ENCODE data around the gene FAM162A. TPM values are rescaled to one million over a fixed set of nuclear protein-coding genes. Genes with fewer than 3 reads are reported as not detected.

The FAM162A gene
- 26.0 TPM for polyA plus RNA-seq (2012; ENCODE audit: insufficient read length, low read depth)

- TF ChIP-seq REST (IDR thresholded peaks at IDR 0.05; ENCODE audit: insufficient read depth in 1 of 2, low read depth in 2 of 2, low read length in 2 of 2), result 0 out of 4 replicates have a peak, but pooled peaks have one; percentile 3 to 13
- TF ChIP-seq FOXP2 (optimal IDR thresholded peaks at IDR 0.05; ENCODE audit: borderline replicate concordance, extremely low read depth, extremely low read length, insufficient read depth), result peak; percentile 96
- TF ChIP-seq TAF1 (IDR thresholded peaks at IDR 0.05; ENCODE audit: borderline replicate concordance, insufficient read depth, low read length), result peak; percentile 69; the same call in 1 of the 2 replicates
- no peak for TF ChIP-seq SIN3A (IDR thresholded peaks at IDR 0.05; ENCODE audit: borderline replicate concordance, insufficient read depth, low read length)
- TF ChIP-seq POLR2AphosphoS5 (IDR thresholded peaks at IDR 0.05; ENCODE audit: low read depth, low read length), result peak; percentile 82
Observed at GRCh38 chr3:122383771-122384697, at the start of gene FAM162A. FAM162A (plus strand) TSS chr3:122384182; CDS start chr3:122384266, 84 bp downstream.

- TF ChIP-seq FOXP2 (optimal IDR thresholded peaks at IDR 0.05; ENCODE audit: borderline replicate concordance, extremely low read depth, extremely low read length, insufficient read depth), result no peak
Observed at GRCh38 chr3:122342803-122343202, 41.2 kb upstream of the FAM162A start.

- TF ChIP-seq TAF1 (IDR thresholded peaks at IDR 0.05; ENCODE audit: borderline replicate concordance, insufficient read depth, low read length) (no peak), REST (IDR thresholded peaks at IDR 0.05; ENCODE audit: insufficient read depth in 1 of 2, low read depth in 2 of 2, low read length in 2 of 2) (no peak), SIN3A (IDR thresholded peaks at IDR 0.05; ENCODE audit: borderline replicate concordance, insufficient read depth, low read length) (no peak)
Observed at GRCh38 chr3:122343654-122344053, 40.3 kb upstream of the FAM162A start.

- TF ChIP-seq REST (IDR thresholded peaks at IDR 0.05; ENCODE audit: insufficient read depth in 1 of 2, low read depth in 2 of 2, low read length in 2 of 2) (no peak), SIN3A (IDR thresholded peaks at IDR 0.05; ENCODE audit: borderline replicate concordance, insufficient read depth, low read length) (no peak), TAF1 (IDR thresholded peaks at IDR 0.05; ENCODE audit: borderline replicate concordance, insufficient read depth, low read length) (no peak), FOXP2 (optimal IDR thresholded peaks at IDR 0.05; ENCODE audit: borderline replicate concordance, extremely low read depth, extremely low read length, insufficient read depth) (no peak), POLR2AphosphoS5 (IDR thresholded peaks at IDR 0.05; ENCODE audit: low read depth, low read length) (no peak)
Observed at GRCh38 chr3:122349171-122349570, 34.8 kb upstream of the FAM162A start.

GRCh38 chr3:122350814-122351418 is 33.1 kb upstream of the FAM162A start:
- no peak for TF ChIP-seq REST (IDR thresholded peaks at IDR 0.05; ENCODE audit: insufficient read depth in 1 of 2, low read depth in 2 of 2, low read length in 2 of 2)
- no peak for TF ChIP-seq FOXP2 (optimal IDR thresholded peaks at IDR 0.05; ENCODE audit: borderline replicate concordance, extremely low read depth, extremely low read length, insufficient read depth)
- no peak for TF ChIP-seq POLR2AphosphoS5 (IDR thresholded peaks at IDR 0.05; ENCODE audit: low read depth, low read length)
- TF ChIP-seq SIN3A (IDR thresholded peaks at IDR 0.05; ENCODE audit: borderline replicate concordance, insufficient read depth, low read length), result no peak
- TF ChIP-seq TAF1 (IDR thresholded peaks at IDR 0.05; ENCODE audit: borderline replicate concordance, insufficient read depth, low read length), result no peak
